DMS153 treated with DMSO at 0.1 percent for 48 hours (cell line): ENCODE results near the gene TNFRSF8.
"Not testable (repeated sequence)": the region's sequence is repeated elsewhere in the genome, so short reads cannot be mapped to it uniquely, and the experiment has no call there.

Experiments
- DNase-seq: peaks from one replicate; lab custom pipeline; 2025; ENCODE audit not compliant: unreplicated experiment; lab: John Stamatoyannopoulos, UW

The TNFRSF8 gene

GRCh38 chr1:12083766-12084165 is 20.7 kb downstream of the TNFRSF8 start:
- DNase-seq, result no peak

GRCh38 chr1:12085643-12086260 is 22.6 kb downstream of the TNFRSF8 start:
- DNase-seq, result no peak

GRCh38 chr1:12087797-12088314 is 24.8 kb downstream of the TNFRSF8 start:
- no peak for DNase-seq

- no peak for DNase-seq
Observed at GRCh38 chr1:12088607-12089006, 25.5 kb downstream of the TNFRSF8 start.

- DNase-seq, result no peak
Observed at GRCh38 chr1:12090326-12090725, 27.2 kb downstream of the TNFRSF8 start.

GRCh38 chr1:12091191-12091590 is 28.1 kb downstream of the TNFRSF8 start:
- DNase-seq, result no peak

GRCh38 chr1:12094180-12094579 is 31.1 kb downstream of the TNFRSF8 start:
- DNase-seq, result no peak

- no peak for DNase-seq
Observed at GRCh38 chr1:12095452-12096263, 32.6 kb downstream of the TNFRSF8 start.

GRCh38 chr1:12096615-12097014 is 33.5 kb downstream of the TNFRSF8 start:
- DNase-seq, result no peak

GRCh38 chr1:12097321-12097720 is 34.2 kb downstream of the TNFRSF8 start:
- DNase-seq, result no peak

- DNase-seq, result no peak
Observed at GRCh38 chr1:12098786-12099185, 35.7 kb downstream of the TNFRSF8 start.

- no peak for DNase-seq
Observed at GRCh38 chr1:12099610-12100009, 36.5 kb downstream of the TNFRSF8 start.

GRCh38 chr1:12100071-12100470 is 37.0 kb downstream of the TNFRSF8 start:
- no peak for DNase-seq

- DNase-seq, result not testable (repeated sequence)
Observed at GRCh38 chr1:12101120-12101519, 38.0 kb downstream of the TNFRSF8 start.

- no peak for DNase-seq
Observed at GRCh38 chr1:12102066-12102465, 39.0 kb downstream of the TNFRSF8 start.

GRCh38 chr1:12104417-12104816 is 41.3 kb downstream of the TNFRSF8 start:
- DNase-seq, result no peak

GRCh38 chr1:12106153-12106552 is 43.0 kb downstream of the TNFRSF8 start:
- DNase-seq, result no peak

GRCh38 chr1:12106861-12107260 is 43.8 kb downstream of the TNFRSF8 start:
- not testable (repeated sequence) for DNase-seq

- DNase-seq, result no peak
Observed at GRCh38 chr1:12107718-12108117, 44.6 kb downstream of the TNFRSF8 start.

- DNase-seq, result no peak
Observed at GRCh38 chr1:12109901-12110300, 46.8 kb downstream of the TNFRSF8 start.

- DNase-seq, result no peak
Observed at GRCh38 chr1:12111741-12112140, 48.6 kb downstream of the TNFRSF8 start.

- no peak for DNase-seq
Observed at GRCh38 chr1:12112711-12113161, 49.6 kb downstream of the TNFRSF8 start.
